Measurements from ENCODE around the gene IL36A. TPM values are rescaled to one million over a fixed set of nuclear protein-coding genes. Genes with fewer than 3 reads are reported as not detected.

The IL36A gene
- total and polyA plus RNA-seq, 9 of the 15 experiments (the other 6 are each of a cell fraction or from before 2014, with no cell fraction given), result not detected

DNA sequence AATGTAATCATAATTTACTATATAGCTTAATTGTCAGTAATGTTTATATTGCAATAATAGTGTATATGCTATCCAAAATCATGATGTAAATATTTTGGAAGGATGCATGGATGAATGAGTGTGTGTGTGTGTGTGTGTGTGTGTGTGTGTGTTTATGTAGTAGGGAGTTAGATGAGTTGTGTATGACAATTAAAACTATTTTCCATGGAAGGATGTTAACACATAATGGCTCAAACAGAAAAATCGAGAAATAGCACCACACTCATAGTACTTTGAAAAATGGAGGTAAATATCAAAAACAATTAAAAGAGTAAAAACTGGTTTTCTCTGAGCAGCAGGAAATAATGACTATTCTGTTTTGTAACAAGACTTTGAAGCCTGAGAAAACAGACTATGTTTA, 8.1 kb upstream of the IL36A start (continued):
- TF ChIP-seq, protein P1, sequence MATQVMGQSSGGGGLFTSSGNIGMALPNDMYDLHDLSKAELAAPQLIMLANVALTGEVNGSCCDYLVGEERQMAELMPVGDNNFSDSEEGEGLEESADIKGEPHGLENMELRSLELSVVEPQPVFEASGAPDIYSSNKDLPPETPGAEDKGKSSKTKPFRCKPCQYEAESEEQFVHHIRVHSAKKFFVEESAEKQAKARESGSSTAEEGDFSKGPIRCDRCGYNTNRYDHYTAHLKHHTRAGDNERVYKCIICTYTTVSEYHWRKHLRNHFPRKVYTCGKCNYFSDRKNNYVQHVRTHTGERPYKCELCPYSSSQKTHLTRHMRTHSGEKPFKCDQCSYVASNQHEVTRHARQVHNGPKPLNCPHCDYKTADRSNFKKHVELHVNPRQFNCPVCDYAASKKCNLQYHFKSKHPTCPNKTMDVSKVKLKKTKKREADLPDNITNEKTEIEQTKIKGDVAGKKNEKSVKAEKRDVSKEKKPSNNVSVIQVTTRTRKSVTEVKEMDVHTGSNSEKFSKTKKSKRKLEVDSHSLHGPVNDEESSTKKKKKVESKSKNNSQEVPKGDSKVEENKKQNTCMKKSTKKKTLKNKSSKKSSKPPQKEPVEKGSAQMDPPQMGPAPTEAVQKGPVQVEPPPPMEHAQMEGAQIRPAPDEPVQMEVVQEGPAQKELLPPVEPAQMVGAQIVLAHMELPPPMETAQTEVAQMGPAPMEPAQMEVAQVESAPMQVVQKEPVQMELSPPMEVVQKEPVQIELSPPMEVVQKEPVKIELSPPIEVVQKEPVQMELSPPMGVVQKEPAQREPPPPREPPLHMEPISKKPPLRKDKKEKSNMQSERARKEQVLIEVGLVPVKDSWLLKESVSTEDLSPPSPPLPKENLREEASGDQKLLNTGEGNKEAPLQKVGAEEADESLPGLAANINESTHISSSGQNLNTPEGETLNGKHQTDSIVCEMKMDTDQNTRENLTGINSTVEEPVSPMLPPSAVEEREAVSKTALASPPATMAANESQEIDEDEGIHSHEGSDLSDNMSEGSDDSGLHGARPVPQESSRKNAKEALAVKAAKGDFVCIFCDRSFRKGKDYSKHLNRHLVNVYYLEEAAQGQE (IDR thresholded peaks at IDR 0.05; ENCODE audit: borderline replicate concordance), result no peak
- TF ChIP-seq, protein P1 (CRISPR knock-in tag; IDR thresholded peaks at IDR 0.05; ENCODE audit: low read depth), result no peak
- TF ChIP-seq HDAC3 (IDR thresholded peaks at IDR 0.05; ENCODE audit: borderline replicate concordance, partially characterized antibody) (no peak), PRMT5 (CRISPR knock-in tag; IDR thresholded peaks at IDR 0.05) (no peak), MEIS2 (IDR thresholded peaks at IDR 0.05; ENCODE audit: partially characterized antibody) (no peak), BHLHE40 (IDR thresholded peaks at IDR 0.05; ENCODE audit: low read length) (no peak), ZNF347 (CRISPR knock-in tag; IDR thresholded peaks at IDR 0.05; ENCODE audit: low read depth) (no peak), RBM39 (optimal IDR thresholded peaks at IDR 0.05; ENCODE audit: low read depth, low read length) (no peak), MYBL2 (IDR thresholded peaks at IDR 0.05; ENCODE audit: low read depth) (no peak), MYBL2 (CRISPR knock-in tag; IDR thresholded peaks at IDR 0.05; ENCODE audit: borderline replicate concordance) (no peak)
- TF ChIP-seq, protein P2, sequence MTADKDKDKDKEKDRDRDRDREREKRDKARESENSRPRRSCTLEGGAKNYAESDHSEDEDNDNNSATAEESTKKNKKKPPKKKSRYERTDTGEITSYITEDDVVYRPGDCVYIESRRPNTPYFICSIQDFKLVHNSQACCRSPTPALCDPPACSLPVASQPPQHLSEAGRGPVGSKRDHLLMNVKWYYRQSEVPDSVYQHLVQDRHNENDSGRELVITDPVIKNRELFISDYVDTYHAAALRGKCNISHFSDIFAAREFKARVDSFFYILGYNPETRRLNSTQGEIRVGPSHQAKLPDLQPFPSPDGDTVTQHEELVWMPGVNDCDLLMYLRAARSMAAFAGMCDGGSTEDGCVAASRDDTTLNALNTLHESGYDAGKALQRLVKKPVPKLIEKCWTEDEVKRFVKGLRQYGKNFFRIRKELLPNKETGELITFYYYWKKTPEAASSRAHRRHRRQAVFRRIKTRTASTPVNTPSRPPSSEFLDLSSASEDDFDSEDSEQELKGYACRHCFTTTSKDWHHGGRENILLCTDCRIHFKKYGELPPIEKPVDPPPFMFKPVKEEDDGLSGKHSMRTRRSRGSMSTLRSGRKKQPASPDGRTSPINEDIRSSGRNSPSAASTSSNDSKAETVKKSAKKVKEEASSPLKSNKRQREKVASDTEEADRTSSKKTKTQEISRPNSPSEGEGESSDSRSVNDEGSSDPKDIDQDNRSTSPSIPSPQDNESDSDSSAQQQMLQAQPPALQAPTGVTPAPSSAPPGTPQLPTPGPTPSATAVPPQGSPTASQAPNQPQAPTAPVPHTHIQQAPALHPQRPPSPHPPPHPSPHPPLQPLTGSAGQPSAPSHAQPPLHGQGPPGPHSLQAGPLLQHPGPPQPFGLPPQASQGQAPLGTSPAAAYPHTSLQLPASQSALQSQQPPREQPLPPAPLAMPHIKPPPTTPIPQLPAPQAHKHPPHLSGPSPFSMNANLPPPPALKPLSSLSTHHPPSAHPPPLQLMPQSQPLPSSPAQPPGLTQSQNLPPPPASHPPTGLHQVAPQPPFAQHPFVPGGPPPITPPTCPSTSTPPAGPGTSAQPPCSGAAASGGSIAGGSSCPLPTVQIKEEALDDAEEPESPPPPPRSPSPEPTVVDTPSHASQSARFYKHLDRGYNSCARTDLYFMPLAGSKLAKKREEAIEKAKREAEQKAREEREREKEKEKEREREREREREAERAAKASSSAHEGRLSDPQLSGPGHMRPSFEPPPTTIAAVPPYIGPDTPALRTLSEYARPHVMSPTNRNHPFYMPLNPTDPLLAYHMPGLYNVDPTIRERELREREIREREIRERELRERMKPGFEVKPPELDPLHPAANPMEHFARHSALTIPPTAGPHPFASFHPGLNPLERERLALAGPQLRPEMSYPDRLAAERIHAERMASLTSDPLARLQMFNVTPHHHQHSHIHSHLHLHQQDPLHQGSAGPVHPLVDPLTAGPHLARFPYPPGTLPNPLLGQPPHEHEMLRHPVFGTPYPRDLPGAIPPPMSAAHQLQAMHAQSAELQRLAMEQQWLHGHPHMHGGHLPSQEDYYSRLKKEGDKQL (CRISPR knock-in tag; IDR thresholded peaks at IDR 0.05; ENCODE audit: borderline replicate concordance), result no peak
